Hepatocyte (in vitro differentiated cells): Measurements from ENCODE around the gene ENOX1.

ENCODE experiments used
- CTCF ChIP-seq: fragments of 200-600 bp; sonication (generic); IDR thresholded peaks from 2 replicates; pipeline ENCODE4 v1.5.1; 2016; ENCODE audit warnings: antibody characterized with exemption, mild to moderate bottlenecking; ENCODE audit not compliant: poor library complexity
- EZH2 ChIP-seq: fragments of 200-600 bp; sonication (generic); IDR thresholded peaks from 2 replicates; pipeline ENCODE4 v1.6.1; 2016; ENCODE audit warnings: antibody characterized with exemption, mild to moderate bottlenecking, borderline replicate concordance
- EZH2phosphoT487 ChIP-seq: fragments of 200-600 bp; sonication (generic); IDR thresholded peaks from one replicate; pipeline ENCODE4 v1.6.1; 2018; ENCODE audit warnings: antibody characterized with exemption, mild to moderate bottlenecking, low read depth, moderate library complexity; ENCODE audit not compliant: unreplicated experiment, severe bottlenecking

- no peak for TF ChIP-seq CTCF
- TF ChIP-seq EZH2, result no peak
- no peak for TF ChIP-seq EZH2phosphoT487
Measured at GRCh38 chr13:43815204-43815603, 28.4 kb upstream of the ENOX1 start.
